ENCODE data around the gene TTLL12. TPM values are rescaled to one million over a fixed set of nuclear protein-coding genes. Genes with fewer than 3 reads are reported as not detected.

Gene TTLL12
- total and polyA plus RNA-seq, 2 of the 8 experiments (the other 6 are each of a cell fraction or from before 2014, with no cell fraction given) = 101 to 124 TPM

DNA sequence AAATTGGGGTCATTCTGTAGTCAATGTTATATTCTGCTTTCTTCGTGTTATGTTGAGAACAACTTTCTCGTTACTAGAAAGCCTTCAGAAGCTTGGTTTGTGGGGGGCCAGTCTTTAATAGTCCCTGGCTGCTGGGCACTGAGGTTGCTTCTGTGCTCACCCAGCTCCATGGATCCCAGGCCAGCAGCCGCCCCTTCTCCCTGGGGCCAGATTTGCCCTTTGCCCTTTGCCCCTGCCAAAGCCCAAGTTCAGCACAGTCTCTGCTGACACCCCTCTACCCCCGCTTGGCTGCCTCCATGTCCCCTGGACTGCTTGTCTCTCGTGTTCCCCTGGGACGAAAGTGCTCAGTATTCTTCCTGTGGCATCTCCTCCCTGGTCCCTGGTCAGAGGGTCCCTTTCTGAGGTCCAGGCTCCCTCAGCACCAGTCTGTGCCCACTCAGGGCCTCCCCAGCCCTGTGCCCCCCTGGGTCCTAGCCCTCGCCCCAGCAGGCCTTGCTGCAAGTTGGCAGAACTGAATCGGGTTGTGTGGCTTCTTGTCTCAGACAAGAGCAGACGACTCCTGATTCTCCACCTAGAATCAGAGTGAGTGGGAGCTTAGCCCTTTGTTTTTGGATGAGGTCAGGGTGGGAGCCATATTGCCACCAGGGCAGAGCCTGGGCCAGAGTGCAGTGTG, 28.9 kb downstream of the TTLL12 start (continued):
- TF ChIP-seq, protein P1, sequence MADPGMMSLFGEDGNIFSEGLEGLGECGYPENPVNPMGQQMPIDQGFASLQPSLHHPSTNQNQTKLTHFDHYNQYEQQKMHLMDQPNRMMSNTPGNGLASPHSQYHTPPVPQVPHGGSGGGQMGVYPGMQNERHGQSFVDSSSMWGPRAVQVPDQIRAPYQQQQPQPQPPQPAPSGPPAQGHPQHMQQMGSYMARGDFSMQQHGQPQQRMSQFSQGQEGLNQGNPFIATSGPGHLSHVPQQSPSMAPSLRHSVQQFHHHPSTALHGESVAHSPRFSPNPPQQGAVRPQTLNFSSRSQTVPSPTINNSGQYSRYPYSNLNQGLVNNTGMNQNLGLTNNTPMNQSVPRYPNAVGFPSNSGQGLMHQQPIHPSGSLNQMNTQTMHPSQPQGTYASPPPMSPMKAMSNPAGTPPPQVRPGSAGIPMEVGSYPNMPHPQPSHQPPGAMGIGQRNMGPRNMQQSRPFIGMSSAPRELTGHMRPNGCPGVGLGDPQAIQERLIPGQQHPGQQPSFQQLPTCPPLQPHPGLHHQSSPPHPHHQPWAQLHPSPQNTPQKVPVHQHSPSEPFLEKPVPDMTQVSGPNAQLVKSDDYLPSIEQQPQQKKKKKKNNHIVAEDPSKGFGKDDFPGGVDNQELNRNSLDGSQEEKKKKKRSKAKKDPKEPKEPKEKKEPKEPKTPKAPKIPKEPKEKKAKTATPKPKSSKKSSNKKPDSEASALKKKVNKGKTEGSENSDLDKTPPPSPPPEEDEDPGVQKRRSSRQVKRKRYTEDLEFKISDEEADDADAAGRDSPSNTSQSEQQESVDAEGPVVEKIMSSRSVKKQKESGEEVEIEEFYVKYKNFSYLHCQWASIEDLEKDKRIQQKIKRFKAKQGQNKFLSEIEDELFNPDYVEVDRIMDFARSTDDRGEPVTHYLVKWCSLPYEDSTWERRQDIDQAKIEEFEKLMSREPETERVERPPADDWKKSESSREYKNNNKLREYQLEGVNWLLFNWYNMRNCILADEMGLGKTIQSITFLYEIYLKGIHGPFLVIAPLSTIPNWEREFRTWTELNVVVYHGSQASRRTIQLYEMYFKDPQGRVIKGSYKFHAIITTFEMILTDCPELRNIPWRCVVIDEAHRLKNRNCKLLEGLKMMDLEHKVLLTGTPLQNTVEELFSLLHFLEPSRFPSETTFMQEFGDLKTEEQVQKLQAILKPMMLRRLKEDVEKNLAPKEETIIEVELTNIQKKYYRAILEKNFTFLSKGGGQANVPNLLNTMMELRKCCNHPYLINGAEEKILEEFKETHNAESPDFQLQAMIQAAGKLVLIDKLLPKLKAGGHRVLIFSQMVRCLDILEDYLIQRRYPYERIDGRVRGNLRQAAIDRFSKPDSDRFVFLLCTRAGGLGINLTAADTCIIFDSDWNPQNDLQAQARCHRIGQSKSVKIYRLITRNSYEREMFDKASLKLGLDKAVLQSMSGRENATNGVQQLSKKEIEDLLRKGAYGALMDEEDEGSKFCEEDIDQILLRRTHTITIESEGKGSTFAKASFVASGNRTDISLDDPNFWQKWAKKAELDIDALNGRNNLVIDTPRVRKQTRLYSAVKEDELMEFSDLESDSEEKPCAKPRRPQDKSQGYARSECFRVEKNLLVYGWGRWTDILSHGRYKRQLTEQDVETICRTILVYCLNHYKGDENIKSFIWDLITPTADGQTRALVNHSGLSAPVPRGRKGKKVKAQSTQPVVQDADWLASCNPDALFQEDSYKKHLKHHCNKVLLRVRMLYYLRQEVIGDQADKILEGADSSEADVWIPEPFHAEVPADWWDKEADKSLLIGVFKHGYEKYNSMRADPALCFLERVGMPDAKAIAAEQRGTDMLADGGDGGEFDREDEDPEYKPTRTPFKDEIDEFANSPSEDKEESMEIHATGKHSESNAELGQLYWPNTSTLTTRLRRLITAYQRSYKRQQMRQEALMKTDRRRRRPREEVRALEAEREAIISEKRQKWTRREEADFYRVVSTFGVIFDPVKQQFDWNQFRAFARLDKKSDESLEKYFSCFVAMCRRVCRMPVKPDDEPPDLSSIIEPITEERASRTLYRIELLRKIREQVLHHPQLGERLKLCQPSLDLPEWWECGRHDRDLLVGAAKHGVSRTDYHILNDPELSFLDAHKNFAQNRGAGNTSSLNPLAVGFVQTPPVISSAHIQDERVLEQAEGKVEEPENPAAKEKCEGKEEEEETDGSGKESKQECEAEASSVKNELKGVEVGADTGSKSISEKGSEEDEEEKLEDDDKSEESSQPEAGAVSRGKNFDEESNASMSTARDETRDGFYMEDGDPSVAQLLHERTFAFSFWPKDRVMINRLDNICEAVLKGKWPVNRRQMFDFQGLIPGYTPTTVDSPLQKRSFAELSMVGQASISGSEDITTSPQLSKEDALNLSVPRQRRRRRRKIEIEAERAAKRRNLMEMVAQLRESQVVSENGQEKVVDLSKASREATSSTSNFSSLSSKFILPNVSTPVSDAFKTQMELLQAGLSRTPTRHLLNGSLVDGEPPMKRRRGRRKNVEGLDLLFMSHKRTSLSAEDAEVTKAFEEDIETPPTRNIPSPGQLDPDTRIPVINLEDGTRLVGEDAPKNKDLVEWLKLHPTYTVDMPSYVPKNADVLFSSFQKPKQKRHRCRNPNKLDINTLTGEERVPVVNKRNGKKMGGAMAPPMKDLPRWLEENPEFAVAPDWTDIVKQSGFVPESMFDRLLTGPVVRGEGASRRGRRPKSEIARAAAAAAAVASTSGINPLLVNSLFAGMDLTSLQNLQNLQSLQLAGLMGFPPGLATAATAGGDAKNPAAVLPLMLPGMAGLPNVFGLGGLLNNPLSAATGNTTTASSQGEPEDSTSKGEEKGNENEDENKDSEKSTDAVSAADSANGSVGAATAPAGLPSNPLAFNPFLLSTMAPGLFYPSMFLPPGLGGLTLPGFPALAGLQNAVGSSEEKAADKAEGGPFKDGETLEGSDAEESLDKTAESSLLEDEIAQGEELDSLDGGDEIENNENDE (IDR thresholded peaks at IDR 0.05; ENCODE audit: insufficient replicate concordance, low read length) = no peak
- no peak for TF ChIP-seq GTF2F1 (IDR thresholded peaks at IDR 0.05; ENCODE audit: borderline replicate concordance, low read depth, low read length)
- TF ChIP-seq RAD21 (IDR thresholded peaks at IDR 0.05 in 1 of 2, conservative IDR thresholded peaks at IDR 0.05 in 1 of 2; ENCODE audit: low read depth in 2 of 2, low read length in 2 of 2) = no peak
- TF ChIP-seq FOSL1 (IDR thresholded peaks at IDR 0.05; ENCODE audit: insufficient read depth, low read depth, low read length) = no peak
- no peak for TF ChIP-seq CHD1 (IDR thresholded peaks at IDR 0.05; ENCODE audit: low read depth, low read length)
- no peak for TF ChIP-seq GABPA (IDR thresholded peaks at IDR 0.05; ENCODE audit: borderline replicate concordance, insufficient read depth, low read length)
- TF ChIP-seq SP1 (IDR thresholded peaks at IDR 0.05; ENCODE audit: low read depth, low read length) = no peak
- TF ChIP-seq SIN3A (conservative IDR thresholded peaks at IDR 0.05 in 1 of 2, IDR thresholded peaks at IDR 0.05 in 1 of 2; ENCODE audit: low read depth in 1 of 2, low read length in 2 of 2) = no peak
- TF ChIP-seq CTBP2 (IDR thresholded peaks at IDR 0.05; ENCODE audit: borderline replicate concordance, insufficient read depth, insufficient read length, low read length) = no peak
- TF ChIP-seq BRCA1 (IDR thresholded peaks at IDR 0.05; ENCODE audit: low read depth, low read length) = no peak
